ENCODE measurements around the gene FOXK1.

DNA sequence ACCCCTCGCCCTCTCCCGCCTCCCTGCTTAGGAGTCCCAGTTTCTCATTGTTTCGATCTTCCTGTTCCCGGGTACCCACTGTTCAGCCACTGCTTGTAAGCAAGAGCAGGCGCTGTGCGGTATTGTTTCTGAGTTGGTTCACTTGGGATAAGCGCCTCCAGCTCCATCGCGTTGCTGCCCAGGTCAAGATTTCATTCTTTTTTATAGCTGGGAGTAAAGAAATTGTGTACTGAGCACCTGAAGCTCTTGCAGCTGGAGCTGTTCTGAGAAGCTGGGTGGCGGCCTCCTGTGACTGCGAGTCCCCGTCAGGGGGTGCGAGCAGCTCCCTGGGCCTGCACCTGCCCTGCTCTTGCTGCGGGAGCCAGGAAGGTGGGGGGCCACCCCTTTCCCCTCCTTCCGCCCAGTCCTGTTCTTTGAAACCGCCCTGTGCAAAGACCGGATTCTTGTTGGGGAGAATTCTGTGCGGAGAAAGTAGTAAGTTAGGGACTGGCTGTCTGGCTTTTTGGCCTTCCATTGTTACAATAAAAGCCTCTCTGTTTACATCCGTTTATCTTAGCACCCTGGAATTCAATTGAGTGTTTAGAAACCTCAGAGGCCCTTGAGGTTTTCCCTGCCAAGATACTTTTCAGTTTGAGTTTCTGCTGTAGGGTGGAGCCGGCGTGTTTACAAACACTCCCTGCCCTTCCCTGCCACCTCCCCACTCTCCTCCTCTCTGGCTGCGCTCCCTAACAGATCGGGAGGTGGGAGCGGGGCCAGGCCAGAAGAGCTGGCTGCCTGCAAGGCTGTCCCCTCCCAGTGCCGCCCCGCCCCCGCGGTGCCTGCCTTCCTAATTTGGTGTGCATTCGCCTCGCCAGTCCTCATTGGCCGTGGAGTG is 62.5 kb downstream of the FOXK1 start:
- TF ChIP-seq POLR2A (IDR thresholded peaks at IDR 0.05), result peak in 1 of 2 donors; percentile 82
- TF ChIP-seq, protein P1, sequence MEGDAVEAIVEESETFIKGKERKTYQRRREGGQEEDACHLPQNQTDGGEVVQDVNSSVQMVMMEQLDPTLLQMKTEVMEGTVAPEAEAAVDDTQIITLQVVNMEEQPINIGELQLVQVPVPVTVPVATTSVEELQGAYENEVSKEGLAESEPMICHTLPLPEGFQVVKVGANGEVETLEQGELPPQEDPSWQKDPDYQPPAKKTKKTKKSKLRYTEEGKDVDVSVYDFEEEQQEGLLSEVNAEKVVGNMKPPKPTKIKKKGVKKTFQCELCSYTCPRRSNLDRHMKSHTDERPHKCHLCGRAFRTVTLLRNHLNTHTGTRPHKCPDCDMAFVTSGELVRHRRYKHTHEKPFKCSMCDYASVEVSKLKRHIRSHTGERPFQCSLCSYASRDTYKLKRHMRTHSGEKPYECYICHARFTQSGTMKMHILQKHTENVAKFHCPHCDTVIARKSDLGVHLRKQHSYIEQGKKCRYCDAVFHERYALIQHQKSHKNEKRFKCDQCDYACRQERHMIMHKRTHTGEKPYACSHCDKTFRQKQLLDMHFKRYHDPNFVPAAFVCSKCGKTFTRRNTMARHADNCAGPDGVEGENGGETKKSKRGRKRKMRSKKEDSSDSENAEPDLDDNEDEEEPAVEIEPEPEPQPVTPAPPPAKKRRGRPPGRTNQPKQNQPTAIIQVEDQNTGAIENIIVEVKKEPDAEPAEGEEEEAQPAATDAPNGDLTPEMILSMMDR (IDR thresholded peaks at IDR 0.05), result no peak

Data from adrenal gland (tissue), 5 donors.